HG03565 (cell line): ENCODE results near the gene RTL3.
"Not testable (repeated sequence)": the region's sequence is repeated elsewhere in the genome, so short reads cannot be mapped to it uniquely, and the experiment has no call there.

Source experiments
- ATAC-seq: cut with Tn5 transposase; IDR thresholded peaks from one replicate; pipeline ENCODE4 v1.9.1; 2021; ENCODE audit warnings: mild to moderate bottlenecking, moderate library complexity; ENCODE audit not compliant: unreplicated experiment

The RTL3 gene

GRCh38 chrX:78658845-78659744 is at the start of gene RTL3:
Gene RTL3 (minus strand): TSS chrX:78659328. CDS start chrX:78658420, 908 bp downstream.
- ATAC-seq = no peak

GRCh38 chrX:78708816-78709215 is 49.7 kb upstream of the RTL3 start:
- no peak for ATAC-seq

DNA sequence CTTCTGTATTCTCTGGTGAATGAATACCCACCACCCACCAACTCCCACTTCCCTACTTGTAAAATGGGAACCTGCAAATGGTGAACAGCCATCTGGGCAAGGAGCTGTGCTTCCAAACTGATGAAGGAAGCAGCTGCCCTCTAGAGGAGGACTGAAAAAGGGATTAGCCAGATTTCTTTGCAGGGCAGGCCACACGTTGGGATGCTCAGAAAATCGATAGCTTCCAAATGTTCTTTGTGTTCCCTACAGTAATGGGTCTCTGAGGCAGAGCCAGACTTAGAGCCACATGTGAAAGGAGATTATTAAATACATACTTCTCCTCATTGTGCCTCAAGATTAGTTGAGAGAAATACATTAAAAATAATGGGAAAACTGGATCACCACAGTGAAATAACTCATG is 49.1 kb upstream of the RTL3 start:
- no peak for ATAC-seq

GRCh38 chrX:78706071-78706470 is 46.9 kb upstream of the RTL3 start:
- no peak for ATAC-seq

DNA sequence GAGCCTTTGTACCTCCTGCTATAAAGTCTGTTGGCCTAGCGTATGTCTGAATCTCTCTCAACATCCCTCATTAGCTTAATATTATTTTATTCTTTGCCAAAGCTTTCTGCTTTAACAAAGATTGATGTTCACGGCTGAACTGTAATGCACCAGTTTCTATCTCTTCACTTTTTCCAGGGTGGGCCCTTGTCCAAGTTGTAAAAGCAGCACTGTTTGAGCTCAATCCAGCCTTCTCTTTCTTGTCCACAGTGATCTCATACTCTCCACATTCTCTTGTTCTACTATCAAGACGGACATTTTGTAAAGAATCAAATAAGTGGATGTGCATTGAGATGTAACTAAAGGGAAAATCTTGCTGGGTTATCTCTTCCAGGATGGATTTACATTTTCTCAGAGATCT is 34.4 kb upstream of the RTL3 start:
- ATAC-seq = no peak

GRCh38 chrX:78693012-78693411 is 33.9 kb upstream of the RTL3 start:
- ATAC-seq = no peak

DNA sequence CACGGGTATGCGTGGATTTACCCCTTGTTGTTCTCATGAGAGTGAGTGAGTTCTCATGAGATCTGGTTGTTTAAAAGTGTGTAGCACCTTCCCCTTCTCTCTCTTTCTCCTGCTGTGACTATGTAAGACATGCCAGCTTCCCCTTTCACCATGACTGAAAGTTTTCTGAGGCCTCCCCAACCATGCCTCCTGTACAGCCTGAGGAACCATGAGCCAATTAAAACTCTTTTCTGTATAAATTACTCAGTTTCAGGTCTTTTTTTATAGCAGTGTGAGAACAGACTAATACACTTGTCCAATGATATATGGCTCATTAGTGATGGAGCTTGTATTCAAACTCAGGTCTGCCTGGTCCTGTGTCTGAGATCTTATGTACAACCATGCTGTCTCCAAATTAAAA is 28.5 kb upstream of the RTL3 start:
- peak; percentile 83 for ATAC-seq

DNA sequence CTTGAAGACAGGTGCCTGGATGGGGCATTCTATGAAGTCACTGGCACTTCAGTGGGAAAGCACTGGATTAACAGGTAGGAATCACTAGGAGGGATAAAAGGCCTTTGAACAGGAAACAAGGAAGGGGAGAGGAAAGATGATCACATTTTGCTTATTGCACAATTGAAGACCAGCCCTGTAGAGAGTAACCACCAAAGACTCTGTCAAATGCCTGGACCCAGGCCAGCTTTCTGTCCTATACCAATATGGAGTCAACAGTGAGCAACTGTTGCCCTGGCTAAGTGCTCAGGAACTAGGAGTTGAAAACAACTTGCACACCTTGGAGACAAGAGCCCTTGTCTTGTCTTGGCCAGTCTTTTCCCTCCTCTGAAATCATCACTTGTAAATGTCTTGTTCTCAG is 14.1 kb upstream of the RTL3 start:
- no peak for ATAC-seq

DNA sequence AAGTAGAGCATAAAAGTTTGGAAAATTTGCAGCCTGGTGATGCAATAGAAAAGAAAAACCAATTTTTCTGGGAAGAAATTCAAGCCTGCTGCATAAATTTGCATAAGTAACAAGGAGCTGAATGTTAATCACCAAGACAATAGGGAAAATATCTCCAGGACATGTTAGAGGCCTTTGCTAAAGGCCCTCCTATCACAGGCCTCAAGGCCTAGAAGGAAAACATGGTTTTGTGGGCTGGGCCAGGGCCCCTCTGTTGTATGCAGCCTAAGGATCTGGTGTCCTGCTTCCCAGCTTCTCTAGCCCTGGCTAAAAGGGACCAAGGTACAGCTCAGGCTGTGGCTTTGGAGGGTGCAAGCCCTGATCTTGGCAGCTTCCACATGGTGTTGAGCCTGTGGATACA is 6.2 kb upstream of the RTL3 start:
- ATAC-seq = no peak

- ATAC-seq = no peak
Measured at GRCh38 chrX:78661836-78662235, 2.7 kb upstream of the RTL3 start.

- ATAC-seq = no peak
Measured at GRCh38 chrX:78659955-78660354, 827 bp upstream of the RTL3 start.

DNA sequence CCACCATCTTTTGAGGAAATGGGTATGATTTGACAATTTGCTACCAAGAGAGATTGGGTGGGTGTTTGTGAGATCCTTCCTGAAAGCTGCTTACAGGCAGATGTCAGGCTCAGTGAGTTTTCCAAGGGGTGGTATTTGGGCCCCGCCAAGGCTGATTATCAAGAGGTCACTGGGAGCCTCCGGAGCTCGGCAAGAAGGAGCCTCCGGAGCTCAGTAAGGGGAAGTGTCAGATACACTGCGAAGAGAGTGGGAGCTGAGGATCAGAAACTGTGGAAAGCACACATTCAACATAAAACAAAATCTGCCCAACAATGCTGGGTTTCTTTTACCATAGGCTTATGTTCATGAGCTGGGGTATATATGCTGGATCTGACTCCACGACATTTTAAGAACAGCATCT is 714 bp downstream of the RTL3 start:
- ATAC-seq = no peak

DNA sequence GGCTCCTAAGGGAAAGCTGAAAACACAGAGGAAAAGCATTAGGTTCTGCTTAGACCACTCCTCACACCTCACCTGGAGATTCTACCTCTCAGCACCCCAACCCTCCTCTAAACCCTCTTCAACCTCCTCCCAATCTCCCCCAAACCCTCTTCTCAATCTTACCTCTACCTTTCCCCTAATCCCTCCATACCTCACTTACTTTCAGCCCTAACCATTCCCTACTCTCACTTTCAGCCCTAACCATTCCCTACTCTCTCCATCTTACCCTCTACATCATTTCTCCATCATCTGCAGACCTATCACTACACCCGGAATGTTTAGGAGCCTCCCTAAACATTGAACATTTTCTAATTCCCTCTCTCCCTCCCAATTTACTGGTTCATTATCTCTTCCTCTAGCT is 3.5 kb downstream of the RTL3 start:
- ATAC-seq = no peak

GRCh38 chrX:78653118-78653822 is 5.9 kb downstream of the RTL3 start:
- peak; percentile 44 for ATAC-seq

DNA sequence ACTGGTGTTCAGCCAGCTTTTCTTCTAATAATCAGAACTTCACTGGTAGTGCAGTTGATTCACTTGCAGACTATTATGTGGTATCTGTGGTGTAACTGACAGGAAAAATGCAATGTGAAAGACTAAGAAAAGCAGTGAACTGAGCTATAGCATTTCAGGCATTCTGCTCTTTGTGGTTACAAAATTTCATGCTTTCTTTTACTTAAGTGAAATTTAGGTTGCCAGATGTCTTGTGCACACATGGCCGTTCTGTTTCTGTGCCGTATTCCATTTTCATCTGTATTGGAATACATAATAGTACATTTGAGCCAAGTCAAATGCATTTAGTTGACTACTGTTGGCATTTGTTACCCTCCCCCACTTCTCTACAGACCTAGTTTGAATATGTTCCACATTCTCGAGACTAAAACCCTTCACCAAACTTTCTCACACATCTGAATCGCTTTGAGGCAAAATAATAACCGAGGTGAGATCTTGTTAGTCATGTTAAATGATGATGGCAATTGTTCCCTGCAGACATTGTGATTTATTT is 8.2 kb downstream of the RTL3 start:
- ATAC-seq = peak; percentile 78

DNA sequence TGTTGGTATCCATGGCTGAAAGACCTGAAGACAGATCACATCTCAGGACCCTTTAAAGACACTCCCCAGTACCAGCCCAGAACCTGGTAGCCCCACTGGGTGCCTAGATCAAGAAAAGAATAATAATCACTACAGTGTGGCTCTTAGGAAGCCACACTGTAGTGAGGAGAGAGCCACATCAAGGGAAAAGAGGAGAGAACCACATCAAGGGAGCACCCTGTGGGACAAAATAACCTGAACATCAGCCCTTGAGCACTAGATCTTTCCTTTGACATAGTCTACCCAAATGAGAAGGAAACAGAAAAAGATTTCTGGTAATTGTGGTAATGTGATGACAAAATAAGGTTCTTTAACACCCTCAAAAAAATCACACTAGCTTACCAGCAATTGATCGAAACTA is 15.3 kb downstream of the RTL3 start:
- no peak for ATAC-seq

DNA sequence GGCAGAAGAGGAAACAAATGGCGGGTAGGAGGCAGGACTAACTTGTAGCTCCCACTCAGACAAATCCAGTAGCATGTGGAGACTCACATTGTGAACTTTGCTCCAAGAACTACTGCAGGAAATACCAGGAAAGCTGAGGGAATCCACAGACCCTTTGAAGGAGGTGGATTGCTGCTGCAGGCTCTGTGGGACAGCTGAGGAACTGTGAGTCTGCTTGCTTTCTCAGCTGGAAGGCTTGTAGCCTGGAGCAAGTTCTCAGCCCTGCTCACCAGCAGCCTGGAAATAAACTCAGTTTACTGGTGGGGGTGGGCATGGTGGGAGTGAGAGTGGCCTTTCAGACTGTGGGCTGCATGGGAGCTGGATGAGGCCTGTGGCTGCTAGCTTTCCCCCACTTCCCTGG is 16.0 kb downstream of the RTL3 start:
- ATAC-seq = no peak

DNA sequence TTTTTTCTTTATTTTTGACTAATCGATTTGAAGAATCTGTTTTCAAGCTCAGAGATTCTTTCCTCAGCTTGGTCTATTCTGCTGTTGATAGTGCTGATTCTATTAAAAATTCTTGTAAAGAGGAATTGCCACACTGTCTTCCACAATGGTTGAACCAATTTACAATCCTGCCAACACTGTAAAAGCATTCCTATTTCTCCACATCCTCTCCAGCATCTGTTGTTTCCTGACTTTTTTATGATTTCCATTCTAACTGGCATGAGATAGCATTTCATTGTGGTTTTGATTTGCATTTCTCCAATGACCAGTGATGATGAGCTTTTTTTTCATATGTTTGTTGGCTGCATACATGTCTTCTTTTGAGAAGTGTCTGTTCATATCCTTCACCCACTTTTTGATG is 23.0 kb downstream of the RTL3 start:
- ATAC-seq = not testable (repeated sequence)

GRCh38 chrX:78624962-78625909 is 33.9 kb downstream of the RTL3 start:
- no peak for ATAC-seq

DNA sequence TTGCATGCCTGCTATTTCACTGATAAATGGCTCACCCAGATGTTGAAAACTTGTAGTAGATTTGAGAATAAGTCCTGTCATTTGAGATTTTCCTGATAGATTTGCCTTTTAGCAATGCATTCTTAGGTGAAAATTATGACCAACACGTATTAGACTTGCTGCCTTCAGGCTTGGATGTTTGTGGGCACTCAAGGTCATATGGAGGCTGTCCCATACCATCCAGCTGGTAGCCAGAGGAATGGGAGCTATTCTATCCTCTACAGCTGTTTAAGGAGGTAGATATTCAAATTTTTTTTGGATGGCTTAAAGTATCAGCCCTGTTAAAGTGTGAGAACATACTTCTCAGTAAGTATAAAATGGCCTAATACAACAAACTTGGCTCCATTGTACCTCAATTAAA is 34.7 kb downstream of the RTL3 start:
- ATAC-seq = no peak

- no peak for ATAC-seq
Measured at GRCh38 chrX:78622831-78623230, 36.3 kb downstream of the RTL3 start.
